IPS DF 6.9 (cell line): Measurements from ENCODE around the gene EPGN.

Source experiments
- DNase-seq: peaks from one replicate; pipeline ENCODE4 v3.0.0-alpha.2; 2013; ENCODE audit warnings: low read depth, low spot score
- H3K27ac ChIP-seq: one replicate; pipeline ENCODE4 v1.5.1; 2013; ENCODE audit warnings: low read length, control low read depth
- H3K27me3 ChIP-seq: 2 replicates; pipeline ENCODE4 v1.6.1; 2013; ENCODE audit warnings: mild to moderate bottlenecking, low read length; ENCODE audit not compliant: control insufficient read depth, insufficient read depth
- H3K36me3 ChIP-seq: 2 replicates; pipeline ENCODE4 v1.6.1; 2013; ENCODE audit warnings: low read length; ENCODE audit not compliant: control insufficient read depth, insufficient read depth
- H3K4me1 ChIP-seq: 2 replicates; pipeline ENCODE4 v1.6.1; 2013; ENCODE audit warnings: low read length; ENCODE audit not compliant: control insufficient read depth, insufficient read depth
- H3K4me3 ChIP-seq: 2 replicates; pipeline ENCODE4 v1.5.1; 2013; ENCODE audit warnings: mild to moderate bottlenecking, low read length
- H3K9me3 ChIP-seq: 2 replicates; pipeline ENCODE4 v1.6.1; 2013; ENCODE audit warnings: low read length, inconsistent platforms; ENCODE audit not compliant: control insufficient read depth, insufficient read depth
- WGBS: extraction: QIAGEN DNeasy Blood & Tissue Kit; methylation state at CpG from one replicate; pipeline ENCODE4 v1.1.7; 2013; ENCODE audit warnings: mixed read lengths, missing lambda C conversion rate; ENCODE audit not compliant: insufficient read length, insufficient coverage; 5-methylcytosine and 5-hydroxymethylcytosine counted together

The EPGN gene

GRCh38 chr4:74307170-74307569, 1.1 kb upstream of the EPGN start:
- Histone ChIP-seq H3K4me3 (no peak overlapping the region), H3K27ac (no peak overlapping the region), H3K36me3 (no peaks in the 10 kb centered on the region), H3K27me3 (no peaks in the 10 kb centered on the region), H3K4me1 (no peaks in the 10 kb centered on the region), H3K9me3 (no peaks in the 10 kb centered on the region)
- no CpG with 5 or more reads among the region's 1 CpG for WGBS
- no peak for DNase-seq

GRCh38 chr4:74309223-74309622, 953 bp downstream of the EPGN start:
- Histone ChIP-seq H3K27me3 (no peaks in the 10 kb centered on the region), H3K4me1 (no peaks in the 10 kb centered on the region), H3K4me3 (no peak overlapping the region), H3K9me3 (no peaks in the 10 kb centered on the region), H3K36me3 (no peaks in the 10 kb centered on the region), H3K27ac (no peak overlapping the region)
- DNase-seq = no peak

GRCh38 chr4:74311696-74312313, 3.5 kb downstream of the EPGN start:
- no peaks in the 10 kb centered on the region for H3K4me1 ChIP-seq
- no peaks in the 10 kb centered on the region for H3K36me3 ChIP-seq
- no CpG with 5 or more reads among the region's 4 CpGs for WGBS
- peak; percentile 27 for DNase-seq
- H3K27me3 ChIP-seq = no peaks in the 10 kb centered on the region
- H3K9me3 ChIP-seq = no peaks in the 10 kb centered on the region
- H3K27ac ChIP-seq = no peak overlapping the region
- no peak overlapping the region for H3K4me3 ChIP-seq

GRCh38 chr4:74314329-74314728, 6.1 kb downstream of the EPGN start:
- no peak overlapping the region for H3K27ac ChIP-seq
- no peak for DNase-seq
- no peaks in the 10 kb centered on the region for H3K36me3 ChIP-seq
- no peaks in the 10 kb centered on the region for H3K27me3 ChIP-seq
- no CpG with 5 or more reads among the region's 2 CpGs for WGBS
- H3K4me1 ChIP-seq = no peaks in the 10 kb centered on the region
- no peaks in the 10 kb centered on the region for H3K9me3 ChIP-seq
- H3K4me3 ChIP-seq = no peak overlapping the region

- no peak for DNase-seq
- no peaks in the 10 kb centered on the region for H3K36me3 ChIP-seq
- no peaks in the 10 kb centered on the region for H3K27me3 ChIP-seq
- no peaks in the 10 kb centered on the region for H3K9me3 ChIP-seq
- no peak overlapping the region for H3K27ac ChIP-seq
- no CpG with 5 or more reads among the region's 2 CpGs for WGBS
- H3K4me1 ChIP-seq = no peaks in the 10 kb centered on the region
- no peak overlapping the region for H3K4me3 ChIP-seq
Measured at GRCh38 chr4:74314944-74315343, 6.7 kb downstream of the EPGN start.

GRCh38 chr4:74315376-74315775, 7.1 kb downstream of the EPGN start:
- Histone ChIP-seq H3K27me3 (no peaks in the 10 kb centered on the region), H3K9me3 (no peaks in the 10 kb centered on the region), H3K36me3 (no peaks in the 10 kb centered on the region), H3K4me3 (no peak overlapping the region), H3K27ac (no peak overlapping the region), H3K4me1 (no peaks in the 10 kb centered on the region)
- no CpG with 5 or more reads among the region's 5 CpGs for WGBS
- DNase-seq = no peak

GRCh38 chr4:74316397-74316796, 8.1 kb downstream of the EPGN start:
- WGBS = no CpG with 5 or more reads among the region's 2 CpGs
- Histone ChIP-seq H3K9me3 (no peaks in the 10 kb centered on the region), H3K27ac (no peak overlapping the region), H3K4me1 (peaks cover 3% of the 10 kb centered on the region; the same call in 1 of the 2 replicates), H3K36me3 (no peaks in the 10 kb centered on the region), H3K4me3 (no peak overlapping the region), H3K27me3 (no peaks in the 10 kb centered on the region)
- no peak for DNase-seq

- Histone ChIP-seq H3K4me3 (no peak overlapping the region), H3K36me3 (no peaks in the 10 kb centered on the region), H3K27ac (no peak overlapping the region), H3K4me1 (peaks cover 3% of the 10 kb centered on the region; the same call in 1 of the 2 replicates), H3K9me3 (no peaks in the 10 kb centered on the region), H3K27me3 (no peaks in the 10 kb centered on the region)
- no CpG with 5 or more reads among the region's 3 CpGs for WGBS
- no peak for DNase-seq
Measured at GRCh38 chr4:74317616-74318246, 9.5 kb downstream of the EPGN start.

- Histone ChIP-seq H3K36me3 (no peaks in the 10 kb centered on the region), H3K4me1 (peaks cover 3% of the 10 kb centered on the region; the same call in 1 of the 2 replicates), H3K27ac (no peak overlapping the region), H3K4me3 (no peak overlapping the region), H3K9me3 (no peaks in the 10 kb centered on the region), H3K27me3 (no peaks in the 10 kb centered on the region)
- no CpG with 5 or more reads among the region's 2 CpGs for WGBS
- no peak for DNase-seq
Measured at GRCh38 chr4:74318276-74318675, 10.0 kb downstream of the EPGN start.

- Histone ChIP-seq H3K4me1 (peaks cover 3% of the 10 kb centered on the region; the same call in 1 of the 2 replicates), H3K27me3 (no peaks in the 10 kb centered on the region), H3K36me3 (no peaks in the 10 kb centered on the region), H3K9me3 (no peaks in the 10 kb centered on the region), H3K4me3 (no peak overlapping the region), H3K27ac (no peak overlapping the region)
- no peak for DNase-seq
- no CpG with 5 or more reads among the region's 6 CpGs for WGBS
Measured at GRCh38 chr4:74319470-74319869, 11.2 kb downstream of the EPGN start.

- no peak overlapping the region for H3K27ac ChIP-seq
- DNase-seq = peak; percentile 45
- H3K9me3 ChIP-seq = no peaks in the 10 kb centered on the region
Measured at GRCh38 chr4:74320559-74321118, 12.4 kb downstream of the EPGN start.

More at GRCh38 chr4:74320559-74321118, 12.4 kb downstream of the EPGN start:
- H3K27me3 ChIP-seq = no peaks in the 10 kb centered on the region
- no peaks in the 10 kb centered on the region for H3K36me3 ChIP-seq
- WGBS = no CpG with 5 or more reads among the region's 4 CpGs
- H3K4me3 ChIP-seq = no peak overlapping the region
- peaks cover 3% of the 10 kb centered on the region; the same call in 1 of the 2 replicates for H3K4me1 ChIP-seq
